VCaP (cell line): Measurements from ENCODE around the gene CBLC.

ENCODE experiments used
- H3K27ac ChIP-seq: fragments of 450-650 bp; 2 replicates; pipeline ENCODE4 v1.5.1; 2017
- TF ChIP-seq, protein P1 (sequence below): fragments of 450-650 bp; conservative IDR thresholded peaks from 2 replicates; pipeline ENCODE4 v1.5.1; 2017; ENCODE audit warnings: mild to moderate bottlenecking, moderate library complexity

CBLC gene

DNA sequence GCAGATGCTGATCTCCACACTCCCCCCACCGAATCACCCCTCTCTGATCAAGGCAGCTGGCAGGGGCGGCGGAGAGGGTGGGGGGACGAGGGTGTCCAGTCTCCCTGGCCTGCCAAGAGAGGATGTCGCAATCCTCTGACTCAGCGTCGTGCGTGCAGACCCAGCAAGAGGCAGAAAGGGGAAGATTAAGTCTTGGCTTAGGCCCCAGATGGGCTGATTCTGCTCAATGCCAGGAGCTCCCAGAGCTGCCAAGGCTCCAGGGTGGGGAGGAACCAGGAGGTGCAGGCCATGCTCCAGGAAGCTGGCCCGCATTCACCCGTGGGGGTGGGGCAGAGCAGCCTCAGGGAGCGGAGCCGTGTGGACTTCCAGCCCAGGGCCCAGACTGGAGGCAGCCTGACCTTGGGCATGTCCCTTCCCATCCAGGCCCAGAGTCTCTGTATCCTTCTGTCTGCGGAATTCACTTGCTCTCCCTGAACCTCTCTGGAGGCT is 35.8 kb upstream of the CBLC start:
- TF ChIP-seq, protein P1, sequence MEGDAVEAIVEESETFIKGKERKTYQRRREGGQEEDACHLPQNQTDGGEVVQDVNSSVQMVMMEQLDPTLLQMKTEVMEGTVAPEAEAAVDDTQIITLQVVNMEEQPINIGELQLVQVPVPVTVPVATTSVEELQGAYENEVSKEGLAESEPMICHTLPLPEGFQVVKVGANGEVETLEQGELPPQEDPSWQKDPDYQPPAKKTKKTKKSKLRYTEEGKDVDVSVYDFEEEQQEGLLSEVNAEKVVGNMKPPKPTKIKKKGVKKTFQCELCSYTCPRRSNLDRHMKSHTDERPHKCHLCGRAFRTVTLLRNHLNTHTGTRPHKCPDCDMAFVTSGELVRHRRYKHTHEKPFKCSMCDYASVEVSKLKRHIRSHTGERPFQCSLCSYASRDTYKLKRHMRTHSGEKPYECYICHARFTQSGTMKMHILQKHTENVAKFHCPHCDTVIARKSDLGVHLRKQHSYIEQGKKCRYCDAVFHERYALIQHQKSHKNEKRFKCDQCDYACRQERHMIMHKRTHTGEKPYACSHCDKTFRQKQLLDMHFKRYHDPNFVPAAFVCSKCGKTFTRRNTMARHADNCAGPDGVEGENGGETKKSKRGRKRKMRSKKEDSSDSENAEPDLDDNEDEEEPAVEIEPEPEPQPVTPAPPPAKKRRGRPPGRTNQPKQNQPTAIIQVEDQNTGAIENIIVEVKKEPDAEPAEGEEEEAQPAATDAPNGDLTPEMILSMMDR: no peak
- peak overlapping the region; percentile 87 for H3K27ac ChIP-seq

DNA sequence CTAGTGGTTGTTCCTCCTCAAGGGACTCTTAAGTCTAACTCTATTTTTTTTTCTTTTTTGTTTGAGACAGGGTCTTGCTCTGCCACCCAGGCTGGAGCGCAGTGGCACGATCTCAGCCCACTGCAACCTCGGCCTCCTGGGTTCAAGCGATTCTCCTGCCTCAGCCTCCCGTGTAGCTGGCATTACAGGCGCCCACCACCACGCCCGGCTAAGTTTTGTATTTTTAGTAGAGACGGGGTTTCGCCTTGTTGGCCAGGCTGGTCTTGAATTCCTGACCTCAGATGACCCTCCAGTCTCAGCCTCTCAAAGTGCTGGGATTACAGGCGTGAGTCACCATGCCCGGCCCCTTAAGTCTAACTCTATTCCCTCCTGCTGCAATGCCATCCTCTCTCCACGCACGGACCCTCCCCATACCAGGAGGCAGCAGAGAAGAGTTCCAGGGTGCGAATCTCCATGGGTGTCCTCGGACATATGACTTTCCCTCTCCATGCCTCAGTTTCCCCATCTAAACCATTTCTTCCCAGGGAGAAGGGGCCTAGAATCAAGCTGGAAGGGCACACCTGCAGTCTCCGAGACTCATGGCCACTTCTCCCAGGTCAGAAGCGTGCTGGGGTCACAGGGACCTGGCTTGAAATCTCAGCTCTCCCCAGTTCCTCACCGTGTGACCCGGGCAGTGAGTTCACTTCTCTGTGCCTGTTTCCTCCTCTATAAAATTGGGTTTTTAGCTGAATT is 35.2 kb upstream of the CBLC start:
- H3K27ac ChIP-seq: peak overlapping the region; percentile 87
- TF ChIP-seq, protein P1: no peak

DNA sequence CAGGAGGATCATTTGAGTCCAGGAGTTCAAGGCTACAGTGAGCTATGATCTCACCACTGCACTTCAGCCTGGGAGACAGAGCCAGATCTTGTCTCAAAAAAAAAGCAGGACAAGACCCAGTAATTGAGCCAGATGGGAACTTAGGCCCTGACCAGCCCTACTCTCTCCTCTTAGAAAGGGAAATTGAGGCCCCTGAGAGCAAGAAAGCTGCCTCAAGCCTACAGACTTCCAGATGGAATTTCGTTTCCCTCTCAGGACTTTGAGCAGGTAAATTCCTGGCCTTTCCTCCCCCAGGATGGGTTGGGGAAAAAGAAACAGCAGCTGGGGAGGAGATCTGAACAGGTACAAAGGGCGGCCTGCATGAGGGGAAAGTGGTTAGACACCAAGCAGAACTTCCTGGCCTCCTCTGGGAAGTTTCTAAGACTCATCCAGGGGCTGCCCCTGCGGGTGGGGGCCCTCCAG is 32.8 kb upstream of the CBLC start:
- H3K27ac ChIP-seq: peak overlapping the region; percentile 13; the same call in 1 of the 2 replicates

DNA sequence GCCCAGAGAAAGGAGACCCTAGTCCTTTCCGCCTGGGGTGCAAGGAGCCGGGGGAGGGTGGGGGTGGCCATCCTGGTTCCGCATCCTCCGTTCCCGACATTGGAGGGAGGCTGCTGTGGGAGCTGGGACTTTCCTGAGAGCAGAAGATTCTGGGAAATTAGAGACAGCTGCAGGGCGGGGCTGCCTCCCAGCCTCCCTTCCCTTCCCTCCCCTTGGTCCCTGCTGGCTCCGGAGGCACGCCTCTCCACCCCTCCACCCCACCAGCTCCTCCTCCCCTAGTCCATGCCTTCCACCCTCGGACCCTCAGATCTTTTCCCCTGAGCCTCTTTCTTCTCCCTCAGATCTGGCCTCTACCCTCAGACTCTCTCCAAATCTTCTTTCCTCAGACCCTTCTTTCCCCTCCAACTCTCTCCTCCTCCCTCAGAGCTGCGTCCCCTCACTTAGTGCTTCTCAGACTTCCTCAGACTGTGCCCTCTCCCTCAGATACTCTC is 32.3 kb upstream of the CBLC start:
- peak overlapping the region; percentile 13; the same call in 1 of the 2 replicates for H3K27ac ChIP-seq
- TF ChIP-seq, protein P1: no peak

More for the DNA sequence above, 32.8 kb upstream of the CBLC start:
- TF ChIP-seq, protein P1: no peak

DNA sequence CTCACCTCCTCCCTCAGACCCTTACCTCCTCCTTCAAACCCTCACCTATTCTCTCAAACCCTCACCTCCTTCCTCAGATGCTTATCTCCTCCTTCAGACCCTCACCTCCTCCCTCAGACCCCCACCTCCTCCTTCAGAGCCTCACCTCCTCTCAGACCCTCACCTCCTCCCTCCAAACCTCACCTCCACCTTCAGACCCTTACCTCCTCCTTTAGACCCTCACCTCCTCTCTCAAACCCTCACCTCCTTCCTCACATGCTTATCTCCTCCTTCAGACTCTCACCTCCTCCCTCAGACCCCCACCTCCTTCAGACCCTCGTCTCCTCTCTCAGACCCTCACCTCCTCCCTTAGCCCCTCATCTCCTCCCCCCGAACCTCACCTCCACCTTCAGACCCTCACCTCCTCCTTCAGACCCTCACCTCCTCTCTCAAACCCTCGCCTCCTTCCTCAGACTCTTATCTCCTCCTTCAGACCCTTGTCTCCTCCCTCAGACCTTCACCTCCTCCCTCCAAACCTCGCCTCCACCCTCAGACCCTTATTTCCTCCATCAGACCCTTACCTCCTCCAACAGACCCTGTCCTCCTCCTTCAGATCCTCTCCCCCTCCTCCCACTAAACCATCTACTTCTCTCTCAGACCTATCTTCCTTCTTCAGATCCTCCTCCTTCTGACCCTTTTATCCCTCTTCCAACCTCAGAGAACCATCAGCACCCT is 31.6 kb upstream of the CBLC start:
- peak overlapping the region; percentile 96 for H3K27ac ChIP-seq
- TF ChIP-seq, protein P1: no peak

DNA sequence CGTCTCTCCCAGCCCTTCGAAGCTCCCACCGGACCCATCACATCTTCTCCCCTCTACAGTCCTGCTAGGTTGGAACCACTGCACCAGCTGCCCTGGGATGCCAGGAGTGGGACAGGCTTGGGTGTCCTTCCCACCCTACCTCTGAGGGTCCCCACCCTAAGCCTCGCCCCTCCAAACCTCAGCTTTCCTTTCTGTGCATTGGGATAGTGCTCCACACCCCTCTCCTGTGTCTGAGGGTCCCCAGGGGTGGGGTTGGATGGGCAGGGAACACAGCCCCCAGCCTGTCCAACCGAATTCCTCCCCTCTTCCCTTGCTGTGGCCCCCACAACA is 31.1 kb upstream of the CBLC start:
- TF ChIP-seq, protein P1: no peak
- peak overlapping the region; percentile 96 for H3K27ac ChIP-seq
